WERI-Rb-1 (cell line): ENCODE data around the gene SGK1.

Experiments
- DNase-seq: peaks from one replicate; pipeline ENCODE4 v3.0.0-alpha.2; 2020
- H3K27ac ChIP-seq: fragments of 250-450 bp; sonication (Bioruptor Pico); 2 replicates; pipeline ENCODE4 v1.5.1; 2020; ENCODE audit warnings: mild to moderate bottlenecking, moderate library complexity
- H3K27me3 ChIP-seq: fragments of 250-450 bp; sonication (Bioruptor Pico); 2 replicates; pipeline ENCODE4 v1.5.1; 2021; ENCODE audit warnings: mild to moderate bottlenecking, low read depth, moderate library complexity; ENCODE audit not compliant: insufficient read depth, severe bottlenecking
- H3K36me3 ChIP-seq: fragments of 250-450 bp; sonication (Bioruptor Pico); 2 replicates; pipeline ENCODE4 v1.5.1; 2020; ENCODE audit warnings: mild to moderate bottlenecking, moderate library complexity
- H3K4me3 ChIP-seq: 2 replicates; pipeline ENCODE4 v1.5.1; 2011; ENCODE audit warnings: low read depth, mild to moderate bottlenecking, control low read depth, low read length
- H3K9me3 ChIP-seq: fragments of 250-450 bp; sonication (Bioruptor Pico); 2 replicates; pipeline ENCODE4 v1.5.1; 2021; ENCODE audit warnings: mild to moderate bottlenecking, moderate library complexity; ENCODE audit not compliant: severe bottlenecking
- CTCF ChIP-seq: IDR thresholded peaks from 2 replicates; pipeline ENCODE4 v1.5.1; 2011; ENCODE audit warnings: low read depth, mild to moderate bottlenecking, control low read depth, inconsistent platforms, low read length

The SGK1 gene

GRCh38 chr6:134317471-134318131, at the start of gene SGK1:
SGK1 (minus strand) TSS chr6:134318112; CDS start chr6:134317460, 652 bp downstream.
- H3K27ac ChIP-seq: no peak within 1 kb of the TSS
- H3K4me3 ChIP-seq: no peak within 1 kb of the TSS
- no peak for TF ChIP-seq CTCF
- DNase-seq: no peak
- no peaks in the 10 kb centered on the region for H3K36me3 ChIP-seq
- H3K27me3 ChIP-seq: no peaks in the 10 kb centered on the region
- H3K9me3 ChIP-seq: no peaks in the 10 kb centered on the region

- DNase-seq: no peak
- TF ChIP-seq CTCF: no peak
Measured at GRCh38 chr6:134363323-134364039, 45.6 kb upstream of the SGK1 start.

GRCh38 chr6:134361011-134361410, 43.1 kb upstream of the SGK1 start:
- Histone ChIP-seq H3K9me3 (no peaks in the 10 kb centered on the region), H3K27ac (no peak overlapping the region), H3K27me3 (no peaks in the 10 kb centered on the region), H3K4me3 (no peak overlapping the region), H3K36me3 (no peaks in the 10 kb centered on the region)
- TF ChIP-seq CTCF: no peak
- no peak for DNase-seq

More at GRCh38 chr6:134363323-134364039, 45.6 kb upstream of the SGK1 start:
- no peaks in the 10 kb centered on the region for H3K9me3 ChIP-seq
- no peak overlapping the region for H3K27ac ChIP-seq
- no peaks in the 10 kb centered on the region for H3K27me3 ChIP-seq
- no peaks in the 10 kb centered on the region for H3K36me3 ChIP-seq
- H3K4me3 ChIP-seq: no peak overlapping the region

GRCh38 chr6:134359302-134359701, 41.4 kb upstream of the SGK1 start:
- Histone ChIP-seq H3K27ac (no peak overlapping the region), H3K9me3 (no peaks in the 10 kb centered on the region), H3K36me3 (no peaks in the 10 kb centered on the region), H3K27me3 (no peaks in the 10 kb centered on the region), H3K4me3 (no peak overlapping the region)
- no peak for DNase-seq
- TF ChIP-seq CTCF: no peak

GRCh38 chr6:134358320-134358719, 40.4 kb upstream of the SGK1 start:
- H3K9me3 ChIP-seq: no peaks in the 10 kb centered on the region
- TF ChIP-seq CTCF: no peak
- no peak overlapping the region for H3K27ac ChIP-seq
- no peaks in the 10 kb centered on the region for H3K27me3 ChIP-seq
- no peaks in the 10 kb centered on the region for H3K36me3 ChIP-seq
- H3K4me3 ChIP-seq: no peak overlapping the region
- DNase-seq: no peak
